Measurements from ENCODE around the gene RTP5.
"Not testable (repeated sequence)": the region's sequence is repeated elsewhere in the genome, so short reads cannot be mapped to it uniquely, and the experiment has no call there.

Gene RTP5

DNA sequence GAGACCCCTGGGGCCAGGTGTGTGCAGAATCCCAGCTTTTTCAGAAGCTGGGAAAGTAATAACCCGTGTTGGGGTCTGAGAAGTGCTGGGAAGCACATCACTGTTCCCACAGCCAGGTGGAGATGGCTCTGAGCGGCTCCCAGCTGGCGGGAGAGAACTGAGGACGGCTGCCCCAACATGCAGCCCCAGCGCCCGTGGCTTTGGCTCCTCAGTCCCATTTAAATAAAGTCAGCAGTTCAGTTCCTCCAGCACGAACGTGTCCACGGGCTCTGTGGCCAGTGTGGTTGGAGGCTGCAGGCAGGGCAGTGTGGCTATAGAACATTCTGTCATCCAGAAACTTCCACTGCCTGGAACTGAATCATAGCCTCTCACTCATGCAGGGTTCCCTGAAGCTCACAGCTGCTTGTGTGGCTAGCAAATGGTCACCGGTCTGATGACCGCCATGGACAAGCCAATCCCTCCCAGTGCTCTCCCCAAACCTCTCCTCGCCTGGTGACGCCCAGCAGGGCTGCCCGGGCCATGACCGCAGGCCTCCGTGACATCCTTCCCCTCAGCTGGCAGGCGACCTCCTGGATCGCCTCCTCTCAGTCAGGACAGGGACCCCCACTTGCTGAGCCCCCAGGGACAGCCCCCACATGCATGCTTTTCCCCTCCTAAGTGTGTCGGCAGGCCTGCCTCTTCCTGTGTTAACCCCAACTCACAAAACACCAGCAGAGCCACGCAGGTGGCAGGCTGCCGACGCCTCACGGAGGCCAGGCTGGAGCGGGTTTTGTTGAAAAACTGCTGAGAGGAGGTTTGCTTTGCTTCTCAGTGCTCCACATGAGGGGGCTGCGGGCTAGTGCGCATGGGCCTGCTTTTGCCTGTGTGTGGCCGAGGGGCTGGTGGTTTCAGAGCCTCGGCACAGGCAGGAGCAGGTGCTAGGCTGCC lies 1.3 kb downstream of the RTP5 start:
- no peak for DNase-seq (ENCODE audit: low spot score)

- DNase-seq (ENCODE audit: low spot score), result no peak
Measured at GRCh38 chr2:241871538-241872312, 2.2 kb downstream of the RTP5 start.

DNA sequence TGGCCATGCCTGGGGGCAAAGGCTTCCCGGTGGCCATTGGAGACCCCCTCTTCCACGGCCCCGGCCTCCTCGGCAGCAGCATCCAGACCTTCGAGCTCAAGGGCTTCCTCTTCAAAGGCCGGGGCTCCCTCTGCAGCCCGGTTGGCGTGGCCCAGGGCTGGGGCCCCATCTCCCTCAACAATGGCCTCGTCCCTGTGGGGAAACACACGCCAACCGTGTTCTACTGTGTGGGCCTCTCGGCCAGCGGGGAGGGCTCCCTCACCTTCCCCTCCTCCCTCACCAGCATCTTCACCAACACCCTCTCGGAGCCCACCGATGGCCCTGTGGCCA lies 2.7 kb downstream of the RTP5 start:
- no peak for DNase-seq (ENCODE audit: low spot score)

DNA sequence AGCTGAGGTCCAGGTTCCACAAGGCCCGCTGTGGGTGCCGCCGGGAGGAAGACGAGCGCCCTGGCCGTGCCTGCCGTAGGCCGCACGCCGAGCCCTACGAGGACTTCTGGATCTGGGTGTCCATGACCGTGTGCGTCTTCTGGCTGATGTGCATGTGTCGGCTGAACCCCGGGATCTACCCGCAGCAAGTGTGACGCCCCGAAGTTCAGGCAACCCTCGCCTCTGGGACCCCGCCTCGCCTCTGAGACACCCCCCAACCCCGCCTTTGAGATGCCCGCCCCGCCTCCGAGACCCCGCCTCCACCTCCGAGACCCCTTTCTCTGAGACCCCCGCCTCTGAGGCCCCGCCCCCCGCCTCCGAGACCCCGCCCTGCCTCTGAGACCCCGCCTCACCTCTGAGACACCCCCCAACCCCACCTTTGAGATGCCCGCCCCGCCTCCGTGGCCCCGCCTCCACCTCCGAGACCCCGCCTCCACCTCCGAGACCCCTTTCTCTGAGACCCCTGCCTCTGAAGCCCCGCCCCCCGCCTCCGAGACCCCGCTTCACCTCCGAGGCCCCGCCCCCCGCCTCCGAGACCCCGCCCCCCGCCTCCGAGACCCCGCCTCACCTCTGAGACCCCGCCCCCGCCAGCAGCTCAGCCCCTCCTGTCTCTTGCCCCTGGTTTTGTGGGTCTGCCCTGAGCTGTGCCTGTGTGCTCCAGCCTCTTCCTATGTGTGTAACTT lies 3.7 kb downstream of the RTP5 start:
- DNase-seq (ENCODE audit: low spot score), result no peak

DNA sequence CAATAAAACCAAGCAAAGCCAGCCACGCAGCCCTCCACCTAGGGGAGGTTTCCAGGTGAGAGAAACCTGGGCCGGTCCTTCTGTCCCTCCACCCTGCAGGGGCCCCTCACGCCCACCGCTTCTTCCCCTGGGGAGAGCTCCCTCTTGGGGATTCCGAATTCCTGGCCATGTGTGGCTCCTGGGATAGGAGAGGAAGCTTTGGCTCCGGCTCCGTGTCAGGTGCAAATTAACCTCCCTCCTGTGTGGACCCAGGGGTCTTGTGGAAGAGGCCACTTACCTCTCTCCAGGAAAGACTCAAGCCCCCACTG lies 4.2 kb downstream of the RTP5 start:
- DNase-seq (ENCODE audit: low spot score), result no peak

- no peak for DNase-seq (ENCODE audit: low spot score)
Measured at GRCh38 chr2:241874277-241874925, 4.9 kb downstream of the RTP5 start.

GRCh38 chr2:241875754-241876527 lies 6.4 kb downstream of the RTP5 start:
- not testable (repeated sequence) for DNase-seq (ENCODE audit: low spot score)

DNA sequence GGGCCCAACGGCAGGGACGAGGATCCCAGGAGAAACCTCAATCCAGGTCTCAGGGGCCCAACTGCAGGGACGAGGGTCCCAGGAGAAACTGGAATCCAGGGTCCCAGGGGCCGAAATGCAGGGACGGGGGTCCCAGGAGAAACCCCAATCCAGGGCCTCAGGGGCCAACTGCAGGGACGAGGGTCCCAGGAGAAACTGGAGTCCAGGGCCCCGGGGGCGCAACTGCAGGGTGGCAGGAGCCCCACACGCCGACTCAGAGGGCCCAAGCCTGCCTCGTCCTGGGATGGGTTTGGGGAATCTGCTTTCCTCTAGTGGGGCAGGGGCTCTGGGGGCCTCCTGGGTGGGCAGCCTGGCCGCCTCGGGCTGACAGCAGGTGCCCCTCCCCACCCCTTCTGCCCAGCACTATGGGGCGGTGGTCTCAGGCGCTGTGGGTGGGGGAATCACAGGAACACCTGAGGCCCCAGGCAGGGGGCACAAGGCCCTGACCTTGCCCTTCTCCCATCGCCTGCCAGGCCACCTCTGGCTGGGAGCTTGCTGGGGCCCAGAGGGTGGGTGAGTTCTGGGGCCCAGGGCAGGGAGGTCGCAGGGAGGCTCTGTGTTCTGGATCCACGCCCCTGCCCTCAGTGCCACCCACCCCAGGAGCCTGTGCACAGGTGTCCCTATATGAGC lies 7.1 kb downstream of the RTP5 start:
- DNase-seq (ENCODE audit: low spot score), result no peak

- DNase-seq (ENCODE audit: low spot score), result no peak
Measured at GRCh38 chr2:241877197-241877685, 7.7 kb downstream of the RTP5 start.

DNA sequence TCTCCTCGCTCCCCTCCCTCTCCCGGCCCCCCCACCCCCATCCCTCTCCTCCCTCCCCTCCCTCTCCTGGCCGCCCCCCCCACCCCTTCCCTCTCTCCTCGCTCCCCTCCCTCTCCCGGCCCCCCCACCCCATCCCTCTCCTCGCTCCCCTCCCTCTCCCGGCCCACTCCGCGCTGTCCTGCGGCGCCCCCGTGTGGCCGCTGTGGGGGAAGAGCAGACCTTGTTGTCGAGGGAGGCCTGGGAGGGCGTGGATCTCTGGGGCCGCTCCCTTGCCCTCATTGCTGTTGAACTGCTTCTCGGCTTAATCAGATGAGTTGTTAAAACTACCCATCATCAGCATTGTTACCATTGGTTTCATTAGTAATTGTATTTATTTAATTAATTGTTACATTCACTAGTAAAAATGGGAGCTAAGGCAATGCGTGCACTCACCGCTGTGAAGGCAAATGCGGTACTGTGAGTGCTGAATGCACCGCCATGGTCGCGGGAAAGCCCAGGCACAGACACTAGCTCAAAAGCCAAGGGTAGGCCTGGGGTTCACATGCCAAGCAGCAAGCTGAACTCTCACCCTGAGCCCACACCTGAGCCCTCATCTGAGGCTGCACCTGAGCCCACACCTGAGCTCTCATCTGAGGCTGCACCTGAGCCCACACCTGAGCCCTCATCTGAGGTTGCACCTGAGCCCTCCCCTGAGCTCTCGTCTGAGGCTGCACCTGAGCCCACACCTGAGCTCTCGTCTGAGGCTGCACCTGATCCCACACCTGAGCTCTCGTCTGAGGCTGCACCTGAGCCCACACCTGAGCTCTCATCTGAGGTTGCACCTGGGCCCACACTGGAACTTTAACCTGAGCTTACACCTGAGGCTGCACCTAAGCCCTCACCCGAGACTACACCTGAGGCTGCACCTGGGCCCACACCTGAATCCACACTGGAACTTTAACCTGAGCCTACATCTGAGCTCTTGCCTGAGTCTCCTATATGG lies 8.8 kb downstream of the RTP5 start:
- peak; percentile 60 for DNase-seq (ENCODE audit: low spot score)

DNA sequence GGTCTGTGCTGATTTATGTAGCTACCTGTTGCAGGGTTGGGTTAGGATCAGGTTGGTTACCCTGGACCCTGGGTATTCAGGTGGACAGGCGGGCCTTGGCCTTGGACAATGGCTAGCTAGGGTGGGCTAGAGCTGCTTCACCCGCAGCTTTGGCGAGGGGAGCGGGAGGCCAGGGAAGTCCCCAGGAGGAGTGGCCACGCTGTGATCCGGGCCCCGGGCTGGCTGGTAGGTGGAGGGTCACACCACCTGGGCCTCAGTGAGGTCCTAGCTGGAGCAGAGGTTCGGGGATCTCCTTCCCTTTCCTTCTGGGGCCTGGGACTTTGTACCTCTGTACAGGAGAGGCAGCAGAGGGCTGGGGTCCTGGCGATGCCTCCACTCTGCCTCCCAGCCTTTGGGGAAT lies 9.8 kb downstream of the RTP5 start:
- DNase-seq (ENCODE audit: low spot score), result no peak

DNA sequence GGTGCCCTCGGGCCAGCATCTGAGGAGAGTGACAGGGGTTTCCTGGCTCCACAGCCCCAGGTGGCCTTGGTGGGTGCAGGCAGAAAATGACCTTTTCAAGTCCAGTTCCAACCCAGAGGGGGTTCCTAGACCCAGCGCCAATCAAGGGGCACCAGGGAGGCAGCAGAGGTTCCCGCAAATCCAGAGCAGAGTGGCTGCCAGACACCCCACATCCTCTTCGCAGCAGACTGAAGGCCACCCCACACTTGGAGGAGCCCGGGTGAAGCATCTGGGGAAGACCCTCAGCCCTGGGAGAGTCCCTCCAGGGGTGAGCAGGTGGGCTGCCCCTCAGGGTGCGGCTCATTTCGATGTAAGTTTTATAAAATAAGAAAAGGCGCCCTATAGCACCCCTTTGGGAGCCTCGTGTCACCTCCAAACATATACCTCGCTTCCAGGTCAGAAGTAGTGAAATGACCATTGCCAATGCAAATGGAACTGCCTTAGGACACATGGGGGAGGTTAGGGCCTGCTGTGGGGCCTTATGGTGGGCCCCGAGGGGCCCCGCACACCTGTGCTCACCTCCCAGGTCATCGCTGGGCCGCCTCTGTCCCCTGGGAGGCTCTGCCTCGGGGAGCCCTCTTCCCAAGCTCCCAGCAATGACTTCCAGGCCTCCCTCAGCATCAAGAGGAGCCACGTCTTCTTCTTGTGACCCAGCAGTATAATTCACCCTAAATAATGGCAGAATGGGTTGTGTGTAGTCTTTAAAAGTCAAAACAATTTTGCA lies 11.0 kb downstream of the RTP5 start:
- no peak for DNase-seq (ENCODE audit: low spot score)

DNA sequence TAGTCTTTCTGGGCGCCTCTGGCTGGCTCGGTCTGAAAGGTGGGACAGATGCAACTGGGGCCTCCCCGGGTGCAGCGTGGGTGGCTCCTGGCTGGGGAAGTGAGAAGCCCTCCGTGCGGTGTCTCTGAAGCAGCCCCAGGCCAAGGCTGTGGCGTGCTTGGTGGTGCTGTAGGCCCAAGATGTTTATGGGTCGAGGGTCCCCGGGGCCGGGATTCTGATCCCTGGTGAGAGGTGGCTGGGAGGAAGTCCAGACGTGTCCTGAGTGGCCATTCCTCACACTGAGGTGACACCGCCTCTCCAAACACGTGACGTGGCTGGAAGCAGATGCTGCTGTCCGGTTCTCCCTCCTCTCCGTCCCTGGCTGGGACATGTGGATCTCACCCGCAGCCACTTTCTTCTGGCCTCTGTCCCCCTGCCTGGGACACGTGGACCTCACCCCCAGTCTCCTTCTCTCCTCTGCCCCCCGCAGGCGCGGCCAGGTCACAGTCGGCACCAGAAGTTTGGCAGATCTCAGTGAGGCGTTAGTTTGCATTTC lies 12.6 kb downstream of the RTP5 start:
- no peak for DNase-seq (ENCODE audit: low spot score)

GRCh38 chr2:241884951-241885290 lies 15.4 kb downstream of the RTP5 start:
- DNase-seq (ENCODE audit: low spot score), result no peak

GRCh38 chr2:241885291-241885945 lies 15.9 kb downstream of the RTP5 start:
- no peak for DNase-seq (ENCODE audit: low spot score)

DNA sequence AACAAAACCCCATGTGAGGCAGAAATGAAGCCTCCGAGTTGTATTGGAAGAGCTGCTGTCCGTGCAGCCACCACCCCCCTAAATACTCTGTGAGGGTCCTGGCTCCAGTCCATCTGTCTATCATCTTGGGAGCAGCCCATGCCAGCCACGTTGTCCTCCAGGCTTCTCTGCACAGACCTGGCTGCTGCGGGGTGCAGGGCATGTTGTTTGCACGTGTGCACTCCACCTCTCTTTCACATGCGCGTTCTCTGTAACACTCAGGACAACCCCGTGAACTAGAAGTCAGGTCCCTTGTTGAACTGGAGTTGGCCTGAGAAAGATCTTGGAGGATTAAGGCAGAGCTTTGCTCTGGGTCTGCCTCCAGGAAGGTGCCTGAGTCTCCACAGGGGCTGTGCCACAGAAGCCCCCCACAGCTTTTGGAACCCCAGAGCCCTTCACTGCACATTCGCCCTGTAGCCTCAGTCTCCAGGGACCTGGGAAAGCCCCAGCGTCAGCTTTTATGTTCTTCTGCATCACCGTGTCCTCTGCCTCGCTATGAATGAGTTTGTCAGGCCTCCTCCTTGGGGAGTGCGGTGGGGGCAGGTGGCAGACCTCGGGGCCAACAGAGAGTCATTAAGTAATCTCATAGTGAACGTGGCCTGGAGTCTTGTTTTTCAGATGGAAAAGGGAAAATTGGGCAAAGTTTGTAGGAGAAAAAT lies 16.6 kb downstream of the RTP5 start:
- no peak for DNase-seq (ENCODE audit: low spot score)

DNA sequence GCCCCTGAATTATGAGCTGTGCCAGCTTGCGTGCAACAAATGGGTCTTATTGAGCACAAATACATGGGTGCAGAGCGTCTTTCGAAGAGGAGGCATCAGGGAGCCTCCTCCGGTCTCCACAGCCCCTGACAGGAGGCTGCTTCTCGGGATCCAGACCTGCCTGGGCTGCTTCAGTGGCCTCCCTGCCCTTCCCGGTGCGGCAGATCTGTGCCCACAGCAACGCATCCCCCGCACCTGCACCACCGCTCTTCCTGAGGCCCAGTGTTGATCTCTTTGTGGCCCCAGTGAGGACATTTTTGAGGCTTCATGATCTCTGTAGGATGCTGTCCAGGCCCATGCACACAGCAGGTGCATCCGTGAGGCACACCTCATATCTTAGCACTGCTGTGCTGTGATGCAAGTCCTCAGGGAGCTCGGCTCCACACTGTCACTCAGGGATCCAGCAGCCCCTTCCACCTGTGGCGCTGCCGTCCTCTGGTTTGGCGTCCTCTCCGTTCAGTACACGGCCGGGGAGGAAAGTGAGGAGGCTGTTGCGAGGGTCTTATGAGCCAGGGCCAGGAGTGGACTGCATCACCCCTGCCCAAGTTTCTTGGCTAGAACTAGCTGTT lies 17.4 kb downstream of the RTP5 start:
- no peak for DNase-seq (ENCODE audit: low spot score)
